Skeletal muscle satellite cell (primary cell): Measurements from ENCODE around the gene PEAK1.

Experiments
- H3K27me3 ChIP-seq: 2 replicates; pipeline ENCODE4 v1.7.0; 2013; ENCODE audit warnings: low read length; ENCODE audit not compliant: control insufficient read depth, insufficient read depth
- H3K36me3 ChIP-seq: 2 replicates; pipeline ENCODE4 v1.7.0; 2013; ENCODE audit warnings: mild to moderate bottlenecking, control low read depth, low read length; ENCODE audit not compliant: insufficient read depth
- H3K4me1 ChIP-seq: 2 replicates; pipeline ENCODE4 v1.7.0; 2013; ENCODE audit warnings: low read length; ENCODE audit not compliant: control insufficient read depth, insufficient read depth
- H3K4me2 ChIP-seq: 2 replicates; pipeline ENCODE4 v1.7.0; 2013; ENCODE audit warnings: mild to moderate bottlenecking, low read length
- H3K4me3 ChIP-seq: 2 replicates; pipeline ENCODE4 v1.7.0; 2013; ENCODE audit warnings: low read length
- H3K9ac ChIP-seq: 2 replicates; pipeline ENCODE4 v1.7.0; 2013; ENCODE audit warnings: mild to moderate bottlenecking, low read depth, low read length, moderate library complexity
- H3K9me3 ChIP-seq: replicated peaks from 2 replicates; pipeline ENCODE4 v1.7.0; 2013; ENCODE audit warnings: mild to moderate bottlenecking, control low read depth, low read length

Gene PEAK1

DNA sequence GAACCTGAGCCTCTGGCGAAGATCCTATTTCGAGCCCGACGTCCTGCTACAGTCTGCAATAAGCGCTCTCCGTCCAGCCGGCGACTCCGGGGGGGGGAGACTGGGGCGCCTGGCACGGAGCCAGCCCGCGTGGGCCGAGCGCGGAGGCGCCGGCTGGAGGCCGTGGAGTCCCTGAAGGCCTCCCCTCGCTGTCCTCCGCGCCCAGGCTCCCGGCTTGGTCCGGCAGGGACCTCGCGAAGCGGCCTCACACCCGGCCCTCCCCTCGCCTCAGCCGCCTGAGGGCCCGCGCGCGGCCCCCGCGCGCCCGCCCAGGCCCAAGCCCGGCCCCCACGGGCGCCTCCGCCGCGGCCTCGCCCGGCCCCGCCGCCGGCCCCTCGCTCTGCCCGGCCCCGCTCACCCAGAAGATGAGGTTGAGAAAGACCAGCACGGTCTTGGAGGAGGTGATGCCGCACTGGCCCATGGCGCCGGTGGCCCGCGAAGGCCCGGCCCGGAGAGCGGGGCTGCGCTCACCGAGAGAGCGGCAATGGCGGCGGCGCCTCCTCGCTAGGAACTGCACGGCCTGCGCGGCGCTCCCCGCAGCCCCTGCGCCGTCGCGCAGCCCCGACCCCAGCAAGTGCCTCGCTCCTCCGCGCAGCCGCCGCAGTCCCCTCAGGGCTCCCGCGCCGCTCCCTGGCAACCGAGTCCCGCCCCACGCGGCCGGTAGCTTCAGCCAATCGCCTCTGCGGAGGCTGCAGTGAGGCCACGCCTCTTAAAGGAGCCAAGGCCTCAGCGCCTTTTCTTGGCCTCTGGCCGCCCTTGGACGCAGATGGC, 349.2 kb downstream of the PEAK1 start, which contains the start of gene TSPAN3:
TSPAN3 (minus strand) TSS at position 615 of the 810 bp plus-strand sequence; CDS start at position 460, 155 bp downstream.
- Histone ChIP-seq H3K4me1 (peaks cover 33% of the 10 kb centered on the region), H3K4me3 (peak within 1 kb of the TSS; percentile 86), H3K9me3 (no peaks in the 10 kb centered on the region), H3K27me3 (peaks cover 17% of the 10 kb centered on the region), H3K36me3 (no peaks in the 10 kb centered on the region), H3K9ac (peak within 1 kb of the TSS; percentile 88), H3K4me2 (peak within 1 kb of the TSS; percentile 96)

DNA sequence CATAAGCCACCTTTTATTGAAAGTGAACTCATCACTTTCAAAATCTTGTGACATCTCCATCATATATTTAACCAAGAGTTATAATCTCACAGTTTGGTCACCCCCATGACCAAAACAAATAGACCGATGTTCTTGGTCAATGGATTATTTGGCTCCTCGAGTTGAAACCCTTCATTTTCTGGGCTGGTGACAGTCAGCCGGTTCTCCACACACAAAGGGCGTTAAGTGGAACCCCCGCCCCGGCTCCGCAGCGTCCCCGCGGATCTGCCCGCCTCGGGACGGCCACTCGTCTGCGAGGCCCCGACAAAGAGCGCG, 349.8 kb downstream of the PEAK1 start:
- Histone ChIP-seq H3K27me3 (peaks cover 14% of the 10 kb centered on the region), H3K4me2 (peak overlapping the region; percentile 96), H3K9ac (peak overlapping the region; percentile 88), H3K36me3 (no peaks in the 10 kb centered on the region), H3K4me3 (peak overlapping the region; percentile 86), H3K9me3 (no peaks in the 10 kb centered on the region), H3K4me1 (peaks cover 29% of the 10 kb centered on the region)

DNA sequence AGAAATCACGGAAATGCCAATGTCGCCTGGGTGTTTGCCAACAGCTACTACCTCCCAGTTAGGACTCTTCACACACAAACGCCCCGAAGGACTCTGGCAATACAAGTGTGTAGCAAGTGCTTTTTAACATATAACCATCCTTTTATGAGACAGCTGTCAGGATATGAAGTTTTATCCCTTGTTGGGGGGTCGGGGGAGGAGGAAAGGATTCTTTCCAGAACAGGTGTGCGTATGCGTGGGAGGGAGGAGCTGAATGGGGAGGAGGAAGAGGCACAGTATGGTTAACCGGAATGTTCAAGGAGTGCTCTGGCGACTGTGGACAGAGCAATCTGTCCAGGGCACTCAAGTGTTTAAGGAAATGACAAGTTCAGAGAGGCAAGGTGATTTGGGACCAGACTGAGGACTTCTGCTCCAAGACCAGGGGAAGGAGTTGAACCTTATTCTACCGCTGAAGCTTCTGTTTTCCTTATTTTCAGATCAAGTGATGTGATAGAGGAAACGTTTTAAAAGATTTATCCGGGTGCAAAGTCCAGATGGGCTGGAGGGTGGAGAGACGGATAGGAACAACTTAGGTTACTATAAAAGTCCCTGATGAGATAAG, 350.3 kb downstream of the PEAK1 start:
- Histone ChIP-seq H3K4me2 (peak overlapping the region; percentile 96), H3K4me1 (peaks cover 34% of the 10 kb centered on the region), H3K27me3 (peaks cover 12% of the 10 kb centered on the region), H3K36me3 (no peaks in the 10 kb centered on the region), H3K9me3 (no peaks in the 10 kb centered on the region), H3K4me3 (peak overlapping the region; percentile 86), H3K9ac (peak overlapping the region; percentile 88)

DNA sequence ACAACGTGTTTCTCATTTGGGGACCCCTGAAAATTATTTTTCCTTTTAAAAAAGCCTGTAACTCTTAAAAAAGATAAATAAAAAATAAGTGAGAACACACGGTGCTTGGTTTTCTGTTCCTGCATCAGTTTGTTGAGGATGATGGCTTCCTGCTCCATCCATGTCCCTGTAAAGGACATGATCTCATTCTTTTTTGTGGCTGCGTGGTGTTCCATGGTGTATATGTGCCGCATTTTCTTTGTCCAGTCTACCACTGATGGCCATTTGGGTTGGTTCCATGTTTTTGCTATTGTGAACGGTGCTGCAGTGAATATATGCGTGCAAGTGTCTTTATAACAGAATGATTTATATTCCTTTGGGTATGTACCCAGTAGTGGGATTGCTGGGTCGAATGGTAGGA, 351.3 kb downstream of the PEAK1 start:
- no peaks in the 10 kb centered on the region for H3K9me3 ChIP-seq
- H3K4me3 ChIP-seq = no peak overlapping the region
- no peaks in the 10 kb centered on the region for H3K36me3 ChIP-seq
- no peak overlapping the region for H3K4me2 ChIP-seq
- peaks cover 40% of the 10 kb centered on the region for H3K4me1 ChIP-seq
- no peak overlapping the region for H3K9ac ChIP-seq
- H3K27me3 ChIP-seq = peaks cover 2% of the 10 kb centered on the region

DNA sequence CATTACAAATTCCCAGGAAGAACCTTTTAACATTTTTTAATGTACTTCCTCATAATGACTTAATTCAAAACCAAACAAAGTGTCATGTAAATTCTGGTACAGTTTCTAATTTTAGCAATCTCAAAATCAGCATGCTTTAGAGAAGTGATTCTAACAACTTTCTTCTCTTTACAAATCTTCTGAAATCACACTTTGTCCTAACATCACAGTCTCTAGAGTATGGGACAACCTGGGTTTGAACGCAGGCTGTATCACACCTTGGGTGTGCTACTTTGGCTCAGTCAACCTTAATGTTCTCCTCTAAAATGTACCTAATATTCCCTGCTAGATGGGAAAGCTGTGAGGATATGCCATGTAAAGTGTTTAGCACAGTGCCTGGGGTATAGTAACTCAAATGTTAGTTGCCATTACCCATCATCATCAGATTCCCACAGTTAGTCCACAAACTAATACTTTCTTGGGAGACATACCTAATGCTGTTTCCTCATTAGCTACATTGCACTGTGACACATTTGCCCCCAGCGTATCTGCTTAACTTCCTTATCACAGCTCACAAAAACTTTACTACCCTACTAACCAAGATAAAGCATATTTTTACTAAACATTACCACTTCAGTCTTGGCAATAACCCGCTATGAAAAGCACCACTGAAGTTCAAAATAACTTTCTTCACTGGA, 352.1 kb downstream of the PEAK1 start:
- H3K4me3 ChIP-seq = no peak overlapping the region
- peak overlapping the region; percentile 3 for H3K9ac ChIP-seq
- peaks cover 42% of the 10 kb centered on the region for H3K4me1 ChIP-seq
- H3K9me3 ChIP-seq = no peaks in the 10 kb centered on the region
- peak overlapping the region; percentile 13 for H3K4me2 ChIP-seq
- H3K27me3 ChIP-seq = no peaks in the 10 kb centered on the region
- H3K36me3 ChIP-seq = no peaks in the 10 kb centered on the region

DNA sequence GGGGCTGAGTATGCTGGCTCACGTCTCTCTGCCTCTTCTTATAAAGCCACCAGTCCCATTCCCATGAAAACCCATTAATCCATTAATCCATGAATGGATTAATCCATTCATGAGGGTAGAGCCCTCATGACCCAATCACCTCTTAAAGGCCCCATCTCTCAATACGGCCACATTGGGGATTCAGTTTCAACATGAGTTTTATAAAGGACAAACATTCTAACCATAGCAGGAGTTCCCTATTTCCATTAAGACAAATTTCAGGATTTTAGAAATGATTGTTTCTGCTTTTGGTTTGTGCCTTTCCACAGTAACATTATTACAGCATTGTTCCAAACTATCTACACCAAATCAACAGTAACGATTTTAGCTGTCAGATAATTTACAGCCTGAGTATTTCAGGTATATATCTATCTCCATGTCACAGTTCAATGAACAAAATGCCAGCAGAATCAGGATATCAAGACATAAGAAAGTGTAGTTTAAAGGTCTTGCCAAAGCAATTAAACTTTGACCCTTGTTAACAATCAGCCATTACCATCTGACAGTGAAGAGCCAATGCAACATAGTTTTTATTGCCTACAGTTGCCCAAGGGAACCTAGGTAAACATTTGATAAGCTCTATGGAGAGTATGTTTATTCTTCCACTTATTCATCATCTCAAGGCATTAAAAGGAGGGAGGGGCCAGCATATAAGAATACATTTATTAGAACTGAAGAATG, 352.8 kb downstream of the PEAK1 start:
- Histone ChIP-seq H3K4me2 (peak overlapping the region; percentile 1), H3K4me3 (no peak overlapping the region), H3K9ac (no peak overlapping the region), H3K36me3 (no peaks in the 10 kb centered on the region), H3K27me3 (no peaks in the 10 kb centered on the region), H3K4me1 (peaks cover 47% of the 10 kb centered on the region), H3K9me3 (no peaks in the 10 kb centered on the region)

- no peak overlapping the region for H3K4me3 ChIP-seq
- H3K9ac ChIP-seq = no peak overlapping the region
- H3K4me1 ChIP-seq = peaks cover 63% of the 10 kb centered on the region
- peak overlapping the region; percentile 14 for H3K4me2 ChIP-seq
- no peaks in the 10 kb centered on the region for H3K27me3 ChIP-seq
- no peaks in the 10 kb centered on the region for H3K9me3 ChIP-seq
- no peaks in the 10 kb centered on the region for H3K36me3 ChIP-seq
Observed at GRCh38 chr15:77064539-77065308, 355.2 kb downstream of the PEAK1 start.

GRCh38 chr15:77064063-77064462, 355.8 kb downstream of the PEAK1 start:
- no peak overlapping the region for H3K9ac ChIP-seq
- H3K27me3 ChIP-seq = no peaks in the 10 kb centered on the region
- H3K4me1 ChIP-seq = peaks cover 60% of the 10 kb centered on the region
- no peaks in the 10 kb centered on the region for H3K36me3 ChIP-seq
- H3K4me3 ChIP-seq = no peak overlapping the region
- H3K9me3 ChIP-seq = no peaks in the 10 kb centered on the region
- H3K4me2 ChIP-seq = no peak overlapping the region

GRCh38 chr15:77063249-77063648, 356.7 kb downstream of the PEAK1 start:
- H3K4me1 ChIP-seq = peaks cover 61% of the 10 kb centered on the region
- H3K9ac ChIP-seq = no peak overlapping the region
- no peak overlapping the region for H3K4me2 ChIP-seq
- H3K36me3 ChIP-seq = no peaks in the 10 kb centered on the region
- H3K27me3 ChIP-seq = no peaks in the 10 kb centered on the region
- H3K4me3 ChIP-seq = no peak overlapping the region
- no peaks in the 10 kb centered on the region for H3K9me3 ChIP-seq

- Histone ChIP-seq H3K4me3 (peak overlapping the region; percentile 33), H3K4me2 (peak overlapping the region; percentile 75), H3K36me3 (peaks cover 4% of the 10 kb centered on the region), H3K27me3 (no peaks in the 10 kb centered on the region), H3K9ac (peak overlapping the region; percentile 51), H3K4me1 (peaks cover 48% of the 10 kb centered on the region), H3K9me3 (no peaks in the 10 kb centered on the region)
Observed at GRCh38 chr15:77060546-77060945, 359.4 kb downstream of the PEAK1 start.
